Activated CD4-positive, CD25-positive, alpha-beta regulatory T cell treated with anti-CD3 and anti-CD28 coated beads, Interleukin-2, amount 50 U/mL, for 72 hours (primary cell): ENCODE results near the gene NRCAM.

Experiments
- DNase-seq: peaks from one replicate; pipeline ENCODE4 v3.0.0; 2021

The NRCAM gene

GRCh38 chr7:108335269-108335918 lies 120.8 kb downstream of the NRCAM start:
- no peak for DNase-seq

- DNase-seq = no peak
Observed at GRCh38 chr7:108332937-108333336, 123.3 kb downstream of the NRCAM start.

GRCh38 chr7:108331971-108332370 lies 124.3 kb downstream of the NRCAM start:
- DNase-seq = no peak

GRCh38 chr7:108330227-108330626 lies 126.0 kb downstream of the NRCAM start:
- DNase-seq = no peak

- no peak for DNase-seq
Observed at GRCh38 chr7:108329514-108329913, 126.7 kb downstream of the NRCAM start.

- DNase-seq = no peak
Observed at GRCh38 chr7:108328174-108328651, 128.0 kb downstream of the NRCAM start.

- DNase-seq = no peak
Observed at GRCh38 chr7:108327353-108327752, 128.9 kb downstream of the NRCAM start.

- no peak for DNase-seq
Observed at GRCh38 chr7:108326938-108327337, 129.3 kb downstream of the NRCAM start.

- DNase-seq = no peak
Observed at GRCh38 chr7:108324053-108325038, 131.9 kb downstream of the NRCAM start.

- DNase-seq = no peak
Observed at GRCh38 chr7:108322925-108323832, 133.1 kb downstream of the NRCAM start.

- DNase-seq = no peak
Observed at GRCh38 chr7:108322046-108322445, 134.2 kb downstream of the NRCAM start.

GRCh38 chr7:108321359-108321758 lies 134.9 kb downstream of the NRCAM start:
- DNase-seq = no peak

GRCh38 chr7:108316708-108317107 lies 139.5 kb downstream of the NRCAM start:
- no peak for DNase-seq

- no peak for DNase-seq
Observed at GRCh38 chr7:108314551-108314950, 141.7 kb downstream of the NRCAM start.

- DNase-seq = no peak
Observed at GRCh38 chr7:108314049-108314448, 142.2 kb downstream of the NRCAM start.

GRCh38 chr7:108313086-108313485 lies 143.2 kb downstream of the NRCAM start:
- DNase-seq = no peak

- no peak for DNase-seq
Observed at GRCh38 chr7:108311446-108312168, 144.6 kb downstream of the NRCAM start.

- DNase-seq = no peak
Observed at GRCh38 chr7:108310351-108310750, 145.9 kb downstream of the NRCAM start.

GRCh38 chr7:108308903-108309302 lies 147.3 kb downstream of the NRCAM start:
- no peak for DNase-seq

- DNase-seq = no peak
Observed at GRCh38 chr7:108308276-108308675, 148.0 kb downstream of the NRCAM start.

GRCh38 chr7:108307595-108307994 lies 148.6 kb downstream of the NRCAM start:
- DNase-seq = no peak

GRCh38 chr7:108307194-108307593 lies 149.0 kb downstream of the NRCAM start:
- DNase-seq = no peak
